Measurements from ENCODE around the gene IL1RAPL2.
"Not testable (repeated sequence)": the region's sequence is repeated elsewhere in the genome, so short reads cannot be mapped to it uniquely, and the experiment has no call there.

The IL1RAPL2 gene

DNA sequence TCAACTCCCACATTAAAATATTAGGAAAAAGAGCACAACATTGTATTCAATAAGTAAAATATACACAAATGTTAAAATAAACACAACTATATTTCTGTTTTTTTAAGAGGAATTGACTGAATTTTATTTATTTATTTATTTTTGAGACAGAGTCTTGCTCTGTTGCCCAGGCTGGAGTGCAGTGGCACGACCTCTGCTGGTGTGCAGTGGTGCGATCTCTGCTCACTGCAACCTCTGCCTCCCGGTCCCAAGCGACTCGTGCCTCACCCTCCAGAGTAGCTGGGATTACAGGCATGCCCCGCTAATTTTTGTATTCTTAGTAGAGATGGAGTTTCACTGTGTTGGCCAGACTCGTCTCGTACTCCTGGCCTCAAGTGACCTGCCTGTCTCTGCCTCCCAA, 623.1 kb downstream of the IL1RAPL2 start:
- no peak for DNase-seq

DNA sequence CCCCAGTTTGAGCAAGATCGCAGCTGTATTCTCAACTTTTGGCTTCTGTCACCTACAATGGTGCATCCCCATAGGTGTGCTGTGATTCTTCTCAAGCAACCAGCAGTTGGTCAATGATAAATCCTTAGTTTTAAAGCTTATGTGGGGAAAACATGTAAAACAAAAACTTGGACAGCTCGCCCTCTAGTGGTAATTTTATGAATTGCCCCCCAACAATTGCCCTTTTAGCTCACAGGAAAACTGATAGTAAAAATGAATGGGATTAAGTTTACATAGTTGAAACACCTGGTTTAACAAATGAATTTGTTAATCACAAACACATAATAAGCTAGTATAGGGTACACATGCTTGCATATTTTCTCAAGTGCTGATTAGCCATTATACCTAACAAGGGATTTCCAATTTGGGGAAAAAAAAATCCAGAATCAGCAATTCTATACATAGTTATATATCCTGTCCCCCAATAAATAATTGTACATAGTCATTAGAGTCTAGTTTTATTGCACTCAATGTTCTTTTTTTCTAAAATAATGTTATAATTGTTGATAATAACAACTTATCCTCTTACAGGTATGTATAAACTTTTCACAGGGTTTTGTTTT, 624.4 kb downstream of the IL1RAPL2 start:
- DNase-seq, result no peak

DNA sequence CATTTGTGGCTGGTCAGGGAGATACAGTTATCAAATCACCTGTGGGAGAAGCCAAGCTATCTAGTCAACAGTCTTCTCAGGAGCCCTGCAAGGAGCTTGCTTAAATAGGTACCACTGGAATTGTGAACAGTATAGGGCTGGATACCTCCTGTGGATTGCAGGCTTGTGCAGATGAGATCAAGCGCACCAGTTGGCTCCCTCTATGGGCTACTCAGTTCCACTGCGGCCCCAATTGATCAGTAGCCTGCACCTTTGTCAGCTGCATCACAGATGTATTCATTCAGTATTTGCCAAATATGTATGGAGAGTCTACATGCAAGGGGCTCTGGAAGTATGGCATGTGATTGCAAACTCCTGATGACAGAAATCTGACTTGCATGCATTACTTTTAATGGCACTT, 625.9 kb downstream of the IL1RAPL2 start:
- no peak for DNase-seq

DNA sequence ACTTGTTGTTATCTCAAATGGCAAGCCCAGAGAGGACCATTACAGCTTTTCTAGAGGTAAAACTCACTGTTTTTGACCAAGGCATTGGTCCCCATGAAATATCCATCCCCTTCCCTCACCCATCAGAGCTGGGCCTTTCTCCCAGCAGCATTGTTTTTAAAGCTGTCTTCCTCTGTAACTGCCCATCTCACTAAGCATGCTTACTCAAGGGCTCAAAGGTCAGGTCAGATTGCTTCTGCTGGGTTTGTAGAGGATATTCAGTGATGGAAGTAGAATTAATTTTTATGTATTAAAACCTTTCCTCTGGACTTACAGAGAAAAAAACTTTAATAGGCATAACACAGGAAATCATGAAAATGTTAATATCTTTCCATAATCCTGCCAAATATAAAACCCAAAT, 643.4 kb downstream of the IL1RAPL2 start:
- no peak for DNase-seq

DNA sequence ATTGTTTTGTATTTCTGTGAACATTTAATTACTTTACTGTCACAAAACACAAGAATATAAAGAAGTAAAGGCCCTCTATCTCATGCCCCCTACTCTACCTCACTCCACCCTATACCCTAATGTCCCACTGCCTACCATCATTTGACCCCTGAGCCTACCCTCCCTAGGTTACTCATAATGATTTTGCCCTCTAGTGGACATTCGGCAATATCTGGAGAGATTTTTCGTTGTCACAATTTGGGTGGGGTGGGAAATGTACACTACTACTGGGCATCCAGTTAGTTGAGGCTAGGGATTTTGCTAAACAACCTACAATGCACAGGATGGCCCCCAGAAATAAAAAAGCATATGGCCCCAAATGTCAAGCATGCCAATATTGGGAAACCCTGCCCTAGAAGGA, 644.3 kb downstream of the IL1RAPL2 start:
- DNase-seq, result no peak

DNA sequence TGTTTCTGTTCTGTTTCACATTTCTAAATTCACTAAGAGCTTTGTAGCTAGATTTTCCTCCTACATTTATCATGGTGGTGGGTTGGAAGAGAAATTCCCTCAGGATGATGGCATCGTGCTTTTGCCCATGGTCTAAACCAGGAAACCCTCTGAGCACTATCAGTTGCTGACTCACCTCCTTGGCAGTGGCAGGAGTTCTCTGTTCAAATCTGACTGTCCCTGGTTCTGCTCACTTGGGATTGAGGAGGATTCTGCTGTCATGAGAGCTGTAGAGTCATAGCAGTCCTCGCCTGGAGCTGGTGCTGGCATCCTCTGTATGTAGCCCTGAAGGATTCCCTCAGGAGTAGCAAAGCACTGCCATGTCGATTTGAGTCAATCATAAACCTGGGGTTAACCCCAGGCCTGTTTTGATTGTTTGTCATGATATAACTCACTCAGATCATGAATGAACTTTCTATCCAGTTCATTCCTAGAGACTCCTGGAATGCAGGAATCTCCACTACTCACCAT, 645.1 kb downstream of the IL1RAPL2 start:
- DNase-seq, result no peak

DNA sequence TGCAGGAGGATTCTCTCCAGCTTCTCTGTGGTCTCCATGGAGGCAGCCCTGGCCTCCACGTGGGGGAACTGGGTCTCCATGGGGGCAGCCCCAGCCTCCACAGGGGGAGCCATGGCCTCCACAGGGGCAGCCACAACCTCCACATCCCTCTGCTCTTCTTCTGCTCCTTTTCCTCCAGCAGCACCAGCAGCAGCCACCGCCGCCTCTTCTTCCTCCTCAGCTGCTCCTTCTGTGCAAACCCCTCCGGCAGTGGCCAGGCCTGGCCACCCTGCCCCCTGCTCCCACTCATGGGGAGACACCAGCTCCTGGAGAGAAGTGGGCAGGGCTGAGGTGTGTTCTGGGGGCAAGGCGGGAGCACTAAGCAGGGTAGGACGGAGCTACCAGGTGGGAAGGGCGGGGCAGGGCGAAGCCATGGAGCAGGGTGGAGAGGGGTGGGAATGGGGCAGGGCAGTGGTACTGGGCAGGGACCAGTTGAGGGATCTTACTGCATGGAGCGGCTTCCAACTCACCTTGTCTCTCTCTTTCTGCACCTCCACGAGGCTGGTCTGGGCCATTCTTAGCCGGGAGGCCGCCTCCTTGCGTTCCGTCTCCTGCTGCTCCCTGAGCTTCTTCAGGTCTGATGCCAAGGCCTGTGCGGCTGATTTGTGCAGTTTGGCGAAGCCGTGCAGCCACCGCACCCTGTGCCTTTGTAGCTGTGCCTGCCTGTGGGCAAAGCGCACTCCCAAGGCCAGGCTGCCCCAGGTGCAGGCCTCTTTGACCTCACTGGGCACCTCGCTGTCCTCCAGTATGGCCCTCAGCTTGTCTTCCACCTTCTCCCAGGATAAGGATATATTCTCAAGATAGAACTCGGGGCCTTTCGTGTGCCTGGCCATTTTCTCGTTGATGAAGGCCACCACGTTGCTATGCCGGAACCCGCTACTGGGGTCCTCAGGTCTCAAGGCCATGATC, 653.7 kb downstream of the IL1RAPL2 start:
- DNase-seq, result no peak

DNA sequence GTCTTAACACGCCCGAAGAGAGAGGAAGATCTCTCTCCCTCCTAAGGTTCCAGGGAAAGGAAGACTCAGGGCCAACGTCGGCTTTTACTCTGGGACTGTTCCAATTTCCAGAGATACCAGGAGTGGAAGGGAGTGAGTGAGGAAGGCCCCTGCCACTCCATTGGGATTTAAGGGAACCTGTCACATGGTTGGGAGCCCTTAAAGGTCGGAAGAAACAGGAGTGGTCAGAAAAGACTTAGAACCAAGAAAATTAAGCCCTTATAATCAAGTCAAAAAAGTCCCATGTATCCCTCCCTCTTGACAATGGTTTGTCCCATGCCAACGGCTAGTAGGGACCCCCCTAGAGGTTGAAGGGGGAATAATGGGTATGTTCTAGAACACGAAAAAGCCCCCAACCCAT, 654.6 kb downstream of the IL1RAPL2 start, which contains the start of gene TEX13A:
TSS of gene TEX13A (minus strand) at position 59 of the 400 bp plus-strand sequence. CDS start 297 bp downstream, outside the sequence.
- no peak for DNase-seq

DNA sequence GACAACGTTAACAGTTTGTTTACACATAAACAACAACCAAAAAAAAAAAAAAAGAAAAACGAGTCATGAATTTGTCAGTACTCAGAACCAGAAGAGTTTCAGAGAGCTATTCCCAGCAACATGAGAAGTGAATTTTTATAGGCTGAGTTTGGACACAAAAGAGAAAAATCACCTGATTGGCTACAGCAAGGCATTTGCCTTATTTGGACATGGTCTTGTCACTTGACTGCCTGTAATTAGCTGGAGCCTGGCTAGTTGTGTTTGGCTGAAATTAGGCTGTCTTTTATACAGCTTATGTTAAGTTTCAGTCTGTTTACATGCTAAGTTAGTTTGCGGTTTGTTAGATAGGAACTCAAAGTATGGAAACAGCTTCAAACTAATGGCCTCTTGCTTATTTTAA, 655.4 kb downstream of the IL1RAPL2 start:
- no peak for DNase-seq

DNA sequence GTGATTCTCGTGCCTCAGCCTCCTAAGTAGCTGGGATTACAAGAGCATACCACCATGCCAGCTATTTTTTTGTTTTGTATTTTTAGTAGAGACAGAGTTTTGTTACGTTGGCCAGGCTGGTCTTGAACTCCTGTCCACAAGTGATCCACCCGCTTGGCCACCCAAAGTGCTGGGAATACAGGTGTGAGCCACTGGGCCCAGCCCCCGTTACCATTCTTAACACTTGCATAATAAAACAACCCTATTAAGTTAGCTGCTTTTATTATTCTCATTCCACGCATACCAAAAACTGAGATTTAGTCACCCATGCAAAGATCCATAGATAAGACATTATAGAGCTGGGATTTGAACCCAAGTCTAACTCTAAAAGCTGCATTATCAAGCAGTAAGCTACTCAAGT, 660.5 kb downstream of the IL1RAPL2 start:
- no peak for DNase-seq

DNA sequence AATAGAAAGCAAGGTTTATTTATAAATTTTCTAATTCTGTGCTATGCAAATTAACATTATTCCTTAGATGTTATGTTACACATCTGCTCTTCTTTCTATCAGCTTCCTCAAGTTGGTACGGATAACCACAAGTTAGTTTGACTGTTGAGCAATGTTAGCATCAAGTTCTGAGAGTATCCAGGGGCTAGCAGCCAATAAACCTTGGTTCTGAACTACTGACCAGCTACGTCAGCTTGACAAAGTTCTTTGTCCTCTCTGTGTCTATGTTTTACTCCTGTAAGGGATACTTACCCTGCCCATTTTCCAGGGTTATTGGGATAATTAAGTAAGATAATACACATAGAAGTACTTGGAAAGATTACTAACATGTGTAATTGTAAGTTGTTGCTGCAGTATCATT, 662.6 kb downstream of the IL1RAPL2 start:
- no peak for DNase-seq

DNA sequence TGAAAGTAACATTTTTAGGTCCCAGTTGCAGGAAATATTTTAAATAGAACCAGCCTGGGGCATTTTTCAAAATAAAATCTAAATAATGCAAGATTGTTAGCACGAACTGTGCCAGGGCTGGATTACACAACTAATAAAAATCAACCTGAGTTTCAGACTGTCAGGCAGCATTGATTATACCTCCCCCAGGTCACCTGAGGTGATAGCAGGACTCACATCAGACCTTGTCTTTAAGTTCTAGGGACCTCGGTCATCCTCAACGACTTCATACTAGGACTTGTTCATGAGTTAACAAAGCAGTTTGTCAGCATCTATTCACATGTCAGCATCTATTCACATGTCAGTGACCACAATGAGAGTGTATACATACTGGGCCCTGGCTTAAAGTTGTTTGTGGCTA, 663.1 kb downstream of the IL1RAPL2 start:
- DNase-seq, result no peak

DNA sequence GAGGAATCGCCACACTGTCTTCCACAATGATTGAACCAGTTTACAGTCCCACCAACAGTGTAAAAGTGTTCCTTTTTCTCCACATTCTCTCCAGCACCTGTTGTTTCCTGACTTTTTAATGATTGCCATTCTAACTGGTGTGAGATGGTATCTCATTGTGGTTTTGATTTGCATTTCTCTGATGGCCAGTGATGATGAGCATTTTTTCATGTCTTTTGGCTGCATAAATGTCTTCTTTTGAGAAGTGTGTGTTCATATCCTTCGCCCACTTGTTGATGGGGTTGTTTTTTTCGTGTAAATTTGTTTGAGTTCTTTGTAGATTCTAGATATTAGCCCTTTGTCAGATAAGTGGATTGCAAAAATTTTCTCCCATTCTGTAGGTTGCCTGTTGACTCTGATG, 671.4 kb downstream of the IL1RAPL2 start:
- DNase-seq, result not testable (repeated sequence)

DNA sequence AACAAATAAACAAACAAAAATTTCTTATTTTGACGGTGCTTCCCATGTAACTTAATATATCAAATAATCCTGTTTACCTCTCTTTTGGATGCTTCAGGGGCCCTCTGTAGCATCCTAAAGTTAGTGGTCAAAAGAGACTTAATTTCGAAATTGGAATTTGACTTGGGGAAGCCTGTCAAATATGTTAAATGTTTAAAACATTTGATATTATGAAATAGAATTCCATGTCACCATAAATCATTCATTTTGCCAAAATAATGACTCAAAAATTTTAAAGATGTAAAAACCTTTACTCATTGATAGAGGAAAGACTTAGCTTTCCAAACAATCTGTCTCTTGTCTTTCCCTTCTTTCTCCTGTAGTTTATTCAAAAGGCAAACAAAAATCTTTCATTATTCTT, 675.1 kb downstream of the IL1RAPL2 start:
- no peak for DNase-seq

DNA sequence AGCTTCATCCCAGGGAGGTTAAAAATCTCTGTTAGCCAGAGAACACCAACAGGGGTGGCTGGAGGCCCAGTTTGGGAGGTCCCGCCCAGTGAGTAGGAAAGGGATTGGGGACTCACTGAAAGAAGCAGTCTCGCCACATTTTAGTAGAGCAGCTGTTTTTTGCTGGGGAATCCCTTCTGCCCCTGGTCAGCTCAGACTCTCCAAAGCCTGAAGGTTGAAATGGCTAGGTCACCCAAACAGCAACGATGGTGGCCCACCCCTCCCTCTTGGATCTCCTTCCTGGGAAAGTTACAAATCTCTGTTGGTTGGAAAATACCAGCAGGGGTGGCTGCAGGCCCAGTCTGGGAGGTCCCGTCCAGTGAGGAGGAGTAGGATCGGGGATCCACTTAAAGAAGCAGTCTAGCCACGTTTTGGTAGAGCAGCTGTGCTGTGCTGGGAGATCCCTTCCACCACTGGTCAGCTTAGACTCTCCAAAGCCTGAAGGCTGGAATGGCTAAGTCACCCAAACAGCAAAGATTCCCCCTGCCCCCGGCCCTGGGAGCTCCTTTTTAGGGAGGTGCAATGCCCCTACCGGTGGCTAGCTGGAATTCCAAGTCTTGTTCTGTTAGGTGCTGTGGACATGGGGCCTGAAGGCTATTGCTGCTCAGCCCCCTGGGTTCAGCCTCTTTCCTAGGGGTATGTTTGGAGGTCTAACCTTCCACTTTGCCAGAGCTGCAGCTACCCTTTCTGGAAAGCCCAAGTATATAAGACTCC, 694.5 kb downstream of the IL1RAPL2 start:
- no peak for DNase-seq

DNA sequence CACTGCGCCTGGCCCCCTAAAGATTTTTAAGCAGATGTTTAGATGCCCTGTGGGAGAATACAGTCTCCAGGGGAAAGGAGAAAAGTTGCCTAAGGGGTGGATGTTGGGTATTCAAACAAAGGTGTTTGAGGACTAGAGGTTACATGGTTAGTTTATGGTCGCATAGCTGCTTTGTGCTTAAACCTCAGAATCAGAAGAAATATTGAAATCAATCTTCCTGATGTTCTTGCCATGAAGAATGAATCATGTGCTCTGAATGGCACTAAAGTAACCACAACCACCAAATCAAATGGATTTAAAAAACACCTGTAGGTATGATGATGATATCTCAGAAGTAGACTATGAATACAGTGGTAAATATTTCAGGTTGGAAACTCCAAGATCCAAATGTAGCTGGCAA, 697.2 kb downstream of the IL1RAPL2 start:
- no peak for DNase-seq

DNA sequence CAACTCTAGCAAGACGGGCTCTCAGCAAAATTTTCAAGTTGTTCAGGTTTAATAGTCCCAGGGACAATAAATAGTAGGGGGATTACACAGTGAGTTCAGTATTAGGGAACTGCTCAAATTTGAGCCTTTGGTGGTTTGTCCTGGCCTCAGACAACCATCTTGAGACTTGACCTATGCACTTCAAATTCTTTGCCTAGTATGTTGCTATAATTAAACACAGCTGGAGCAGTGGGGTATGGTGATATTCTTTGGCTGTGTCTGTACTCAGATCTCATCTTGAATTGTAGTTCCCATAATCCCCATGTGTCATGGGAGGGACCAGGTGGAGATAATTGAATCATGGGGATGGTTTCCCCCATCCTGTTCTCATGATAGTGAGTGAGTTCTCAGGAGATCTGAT, 697.8 kb downstream of the IL1RAPL2 start:
- DNase-seq, result no peak

DNA sequence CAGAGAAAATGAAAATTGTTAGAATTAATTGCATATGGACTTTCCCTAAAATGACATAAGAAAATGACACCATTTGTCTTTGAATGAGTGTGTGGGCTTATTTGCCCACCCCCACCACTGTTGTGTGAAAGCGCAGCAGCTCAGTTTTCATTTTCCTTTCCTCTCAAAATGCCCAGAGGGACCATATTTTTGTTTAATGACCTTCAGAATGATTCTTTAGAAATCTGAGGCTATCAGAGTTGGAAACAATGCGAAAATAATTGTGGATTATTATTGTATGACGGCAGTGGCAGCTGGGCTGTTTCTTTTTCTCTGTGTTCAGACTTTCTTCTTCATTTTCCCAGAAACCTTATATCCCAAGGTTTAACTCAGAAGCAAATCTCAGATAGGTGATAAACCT, 699.1 kb downstream of the IL1RAPL2 start:
- no peak for DNase-seq

DNA sequence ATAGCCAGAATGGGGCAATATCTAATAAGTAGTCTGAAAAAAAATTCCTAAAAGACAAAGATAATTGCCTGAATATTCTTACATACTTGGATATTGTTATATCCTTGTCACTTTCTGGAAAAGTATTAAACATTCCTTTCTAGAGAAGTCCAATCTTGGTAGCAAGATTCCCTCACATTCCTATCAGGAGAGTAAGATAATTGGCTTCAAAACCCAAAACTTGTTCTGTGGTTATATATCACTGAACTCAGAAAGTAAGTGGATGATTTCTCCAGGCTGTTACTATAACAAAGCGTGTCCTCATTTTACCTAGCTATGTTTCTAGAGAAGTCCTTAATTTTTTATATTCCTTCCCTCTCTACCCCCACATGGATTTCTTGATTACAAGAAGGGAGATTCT, 700.5 kb downstream of the IL1RAPL2 start:
- no peak for DNase-seq

DNA sequence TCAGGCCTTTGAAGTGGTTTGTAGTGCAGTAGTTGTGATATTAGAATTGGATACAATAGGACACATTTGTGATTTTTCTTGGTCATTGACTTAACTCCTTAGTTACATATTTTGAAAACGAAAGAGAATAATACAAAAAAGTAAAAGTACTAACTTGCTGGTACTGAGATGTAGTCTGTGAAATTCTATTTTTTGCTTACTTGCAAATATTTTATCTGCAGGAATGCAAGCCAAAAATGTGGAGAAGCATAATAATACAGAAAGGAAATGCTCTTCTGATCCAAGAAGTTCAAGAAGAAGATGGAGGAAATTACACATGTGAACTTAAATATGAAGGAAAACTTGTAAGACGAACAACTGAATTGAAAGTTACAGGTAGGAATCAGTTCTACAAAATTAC, 701.2 kb downstream of the IL1RAPL2 start:
- no peak for DNase-seq

DNA sequence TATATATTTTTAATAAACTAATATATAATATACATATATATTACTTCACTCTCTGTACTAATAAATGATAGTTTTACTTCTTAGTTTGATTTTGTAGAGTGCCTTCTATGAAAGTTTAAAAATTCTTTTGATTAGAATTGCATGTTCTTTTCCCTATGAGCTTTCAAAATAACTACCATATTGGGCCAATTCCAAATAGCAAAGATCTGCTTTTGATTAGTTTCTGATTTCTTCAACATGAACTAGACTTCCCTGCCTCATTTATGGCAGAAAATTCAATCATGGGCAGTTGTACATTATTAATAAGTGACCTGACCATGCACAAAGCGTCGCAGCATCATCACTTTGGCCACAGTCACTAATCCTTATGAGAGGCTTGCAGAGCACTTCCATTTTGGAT, 703.4 kb downstream of the IL1RAPL2 start:
- DNase-seq, result no peak

DNA sequence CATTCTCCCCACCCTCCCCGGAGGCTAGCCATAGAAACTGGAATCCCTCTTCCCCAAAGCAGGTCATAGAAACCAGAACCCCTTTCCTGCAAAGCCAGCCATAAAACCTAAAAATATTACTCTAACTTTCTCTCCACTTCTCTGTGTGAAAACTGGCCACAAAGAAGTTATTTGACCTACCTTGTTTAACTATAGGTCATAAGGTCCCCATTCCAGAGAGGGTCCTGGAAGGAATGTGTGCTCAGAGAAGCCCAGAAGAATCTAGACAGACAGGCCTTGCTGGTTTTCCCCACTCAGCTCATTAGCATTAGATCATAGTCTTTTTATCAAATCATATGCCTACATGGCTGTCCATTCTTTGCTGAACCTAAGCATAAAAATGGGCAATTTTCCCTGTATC, 707.3 kb downstream of the IL1RAPL2 start:
- no peak for DNase-seq

DNA sequence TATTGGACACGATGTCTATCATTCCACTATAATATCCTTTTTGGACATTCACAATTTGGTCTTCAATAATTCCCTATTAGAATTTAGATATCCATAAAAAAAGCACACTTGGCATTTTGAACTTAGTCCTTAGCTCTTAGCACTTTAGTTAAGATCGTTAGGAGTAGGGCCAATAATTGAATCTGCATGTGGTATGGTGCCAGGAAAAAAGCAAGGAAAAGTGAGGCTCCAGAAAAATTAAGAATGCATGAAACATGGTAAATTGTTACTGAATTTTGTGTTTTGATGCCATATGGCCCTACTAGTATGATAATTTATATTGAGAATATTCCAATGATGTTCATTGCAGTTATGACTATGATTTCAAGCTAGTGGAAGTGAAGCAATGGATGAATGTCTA, 708.1 kb downstream of the IL1RAPL2 start:
- no peak for DNase-seq

DNA sequence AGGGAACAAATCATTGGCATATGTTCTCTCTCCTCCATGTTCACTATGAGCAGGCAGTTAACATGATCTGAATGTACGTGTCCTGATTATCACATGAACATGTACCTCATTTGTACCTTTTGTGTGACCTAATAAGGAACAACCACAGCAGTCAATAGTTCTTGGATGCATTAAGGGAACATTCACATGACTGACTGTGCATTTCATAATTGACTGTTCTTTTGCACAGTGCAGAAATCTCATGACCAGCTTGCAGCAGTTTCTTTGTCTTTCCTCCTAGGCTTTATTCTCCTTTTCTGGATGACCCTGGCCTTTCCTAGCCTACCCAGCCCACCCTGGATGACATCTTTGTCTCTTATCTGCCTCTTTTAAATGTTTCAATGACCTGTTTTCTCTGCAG, 711.1 kb downstream of the IL1RAPL2 start:
- DNase-seq, result no peak

Measured in NK-92 treated with Interleukin-12 subunit alpha and Interleukin-12 subunit beta, amount 100 ng/mL, for 24 hours (cell line).